COLO668 (cell line): Measurements from ENCODE around the gene SPRED3.
"Not testable (repeated sequence)": the region's sequence is repeated elsewhere in the genome, so short reads cannot be mapped to it uniquely, and the experiment has no call there.

Experiments used
- DNase-seq: peaks from one replicate; lab custom pipeline; 2025; ENCODE audit not compliant: unreplicated experiment; lab: John Stamatoyannopoulos, UW

SPRED3 gene

DNA sequence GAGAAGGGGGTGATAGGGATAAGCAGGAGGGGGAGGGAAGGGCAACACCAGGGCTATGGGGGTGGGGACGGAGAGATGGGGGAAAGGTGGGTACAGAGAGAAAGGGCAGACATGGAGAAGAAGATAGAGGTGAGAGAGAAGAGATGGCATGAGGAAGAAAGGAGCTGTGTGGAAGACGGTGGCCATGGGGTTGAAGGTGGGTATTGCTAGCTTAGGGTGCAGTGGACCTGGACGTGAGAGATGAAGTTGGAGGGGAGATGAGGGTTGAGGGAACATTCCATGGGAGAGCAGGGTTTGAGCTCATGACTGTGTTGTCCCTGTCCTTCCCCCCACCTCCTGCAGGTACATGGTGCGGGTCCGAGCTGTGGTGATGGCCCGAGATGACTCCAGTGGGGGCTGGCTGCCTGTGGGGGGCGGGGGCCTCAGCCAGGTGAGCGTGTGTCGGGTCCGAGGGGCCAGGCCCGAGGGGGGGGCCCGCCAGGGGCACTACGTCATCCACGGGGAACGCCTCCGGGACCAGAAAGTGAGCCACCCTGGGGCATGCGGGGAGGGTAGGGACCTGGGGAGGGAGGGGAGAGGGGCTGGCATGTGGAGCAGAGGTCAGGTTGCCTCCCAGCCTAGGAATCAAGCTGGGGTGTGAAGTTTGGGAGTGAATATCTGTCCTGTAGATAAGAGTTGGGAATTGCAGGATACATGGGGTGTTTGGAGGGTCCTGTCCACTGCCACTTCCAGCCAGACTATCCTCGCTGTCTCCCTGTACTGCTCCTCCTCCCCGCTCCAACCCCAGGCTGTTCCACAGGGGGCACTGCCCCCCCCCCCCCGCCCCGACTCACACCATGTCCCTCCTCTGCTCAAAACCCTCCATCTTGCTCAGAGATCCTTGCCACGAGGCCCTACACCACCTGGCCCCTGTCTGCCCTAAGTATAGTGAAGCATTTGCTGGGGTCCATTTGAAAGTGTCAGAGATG is 1.7 kb downstream of the SPRED3 start:
- DNase-seq, result no peak

DNA sequence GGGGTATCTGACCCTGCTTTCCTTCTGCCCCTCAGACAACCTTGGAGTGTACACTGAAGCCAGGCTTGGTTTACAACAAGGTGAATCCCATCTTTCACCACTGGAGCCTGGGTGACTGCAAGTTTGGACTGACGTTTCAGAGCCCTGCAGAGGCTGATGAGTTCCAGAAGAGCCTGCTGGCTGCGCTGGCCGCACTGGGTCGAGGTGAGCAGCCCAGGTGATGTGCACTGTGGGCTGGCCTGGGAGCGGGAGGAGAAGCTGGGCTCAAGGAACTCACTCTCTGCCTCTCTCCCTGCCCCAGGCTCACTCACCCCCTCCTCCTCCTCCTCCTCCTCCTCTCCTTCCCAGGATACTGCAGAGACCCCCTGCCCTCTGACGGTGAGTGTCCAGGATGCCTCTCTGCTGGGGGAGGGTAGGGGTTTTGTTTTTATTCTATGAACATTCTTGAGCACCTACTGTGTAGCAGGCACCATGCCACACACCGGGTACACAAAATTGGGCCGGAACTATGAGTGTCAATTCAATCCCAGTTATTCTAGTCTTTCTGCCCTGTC is 3.5 kb downstream of the SPRED3 start:
- no peak for DNase-seq

DNA sequence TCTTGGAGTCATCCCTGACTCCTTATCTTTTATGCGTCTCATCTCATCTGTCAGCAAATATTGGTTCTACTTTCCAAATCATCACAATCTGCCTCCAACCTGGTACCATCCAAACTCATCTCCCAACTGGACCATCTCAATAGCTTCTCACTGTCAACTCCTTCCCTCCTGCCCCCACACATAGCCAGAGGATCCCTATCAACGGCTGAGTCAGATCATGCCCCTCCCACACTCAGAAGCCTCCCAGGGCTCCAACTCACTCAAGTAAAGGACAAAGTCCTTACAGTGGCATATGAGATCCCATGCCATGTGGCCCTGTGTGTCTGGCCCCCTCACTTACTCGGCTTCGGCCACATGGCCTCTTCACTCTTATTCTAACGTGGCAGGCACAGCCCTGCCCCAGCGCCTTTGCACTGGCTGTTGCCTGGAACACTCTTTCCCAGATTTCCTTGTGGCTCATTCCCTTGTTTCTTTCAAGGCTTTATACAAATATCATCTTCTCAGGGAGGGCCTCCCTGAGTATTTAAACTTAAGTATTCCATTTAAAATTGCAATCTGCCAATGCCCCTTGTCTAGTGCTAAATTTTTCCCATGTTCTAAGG is 4.3 kb downstream of the SPRED3 start:
- no peak for DNase-seq

DNA sequence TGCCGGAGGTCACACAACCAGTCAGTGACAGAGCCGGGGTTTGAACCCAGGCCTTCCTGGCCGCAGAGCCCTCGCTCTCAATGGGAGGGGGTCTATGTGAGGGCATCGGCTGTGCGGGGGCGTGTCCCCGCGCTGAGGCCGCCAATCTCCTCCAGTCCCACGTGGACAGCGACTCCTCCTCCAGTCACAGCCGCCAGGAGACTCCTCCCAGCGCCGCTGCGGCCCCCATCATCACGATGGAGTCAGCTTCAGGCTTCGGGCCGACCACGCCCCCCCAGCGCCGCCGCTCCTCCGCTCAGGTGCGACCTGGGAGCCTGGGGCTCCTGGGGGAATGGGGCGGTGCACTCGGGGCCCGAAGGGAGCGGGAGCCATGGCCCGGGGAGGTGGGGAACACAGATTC is 6.0 kb downstream of the SPRED3 start:
- DNase-seq, result no peak

DNA sequence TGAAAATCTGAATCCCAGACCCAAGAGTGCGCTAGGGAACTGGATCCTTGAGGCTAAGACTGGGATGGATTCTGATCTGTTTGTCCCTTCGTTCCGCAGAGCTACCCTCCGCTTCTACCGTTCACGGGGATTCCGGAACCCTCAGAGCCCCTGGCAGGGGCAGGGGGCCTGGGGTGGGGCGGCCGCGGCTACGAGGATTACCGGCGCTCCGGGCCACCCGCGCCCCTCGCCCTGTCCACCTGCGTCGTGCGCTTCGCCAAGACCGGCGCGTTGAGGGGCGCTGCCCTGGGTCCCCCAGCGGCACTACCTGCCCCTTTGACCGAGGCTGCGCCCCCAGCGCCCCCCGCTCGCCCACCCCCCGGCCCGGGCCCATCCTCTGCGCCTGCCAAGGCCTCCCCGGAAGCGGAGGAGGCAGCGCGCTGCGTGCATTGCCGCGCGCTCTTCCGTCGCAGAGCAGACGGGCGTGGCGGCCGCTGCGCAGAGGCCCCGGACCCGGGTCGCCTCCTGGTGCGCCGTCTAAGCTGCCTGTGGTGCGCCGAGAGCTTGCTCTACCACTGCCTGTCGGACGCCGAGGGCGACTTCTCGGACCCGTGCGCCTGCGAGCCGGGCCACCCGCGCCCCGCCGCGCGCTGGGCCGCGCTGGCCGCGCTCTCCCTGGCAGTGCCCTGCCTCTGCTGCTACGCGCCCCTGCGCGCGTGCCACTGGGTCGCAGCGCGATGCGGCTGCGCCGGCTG is 7.1 kb downstream of the SPRED3 start:
- no peak for DNase-seq

DNA sequence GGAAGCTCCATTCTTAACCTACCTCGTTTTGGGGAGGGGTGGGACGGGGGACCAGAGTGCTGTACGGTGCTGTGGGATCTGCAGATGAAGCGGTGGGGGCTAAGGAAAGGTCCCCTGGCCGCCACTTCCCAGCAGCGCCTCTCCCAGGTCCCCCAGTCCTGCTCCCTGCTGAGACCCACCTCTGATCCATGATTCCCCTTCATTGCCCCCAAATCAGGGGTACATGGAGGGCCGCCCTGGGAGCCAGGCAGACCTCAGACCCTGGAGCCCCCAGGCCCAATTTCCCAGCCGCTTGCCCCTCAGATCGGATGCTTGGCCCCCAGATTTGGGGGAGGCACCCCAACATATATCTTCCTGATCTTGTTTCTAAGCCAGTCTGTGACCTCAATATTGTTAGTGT is 10.6 kb downstream of the SPRED3 start:
- no peak for DNase-seq

DNA sequence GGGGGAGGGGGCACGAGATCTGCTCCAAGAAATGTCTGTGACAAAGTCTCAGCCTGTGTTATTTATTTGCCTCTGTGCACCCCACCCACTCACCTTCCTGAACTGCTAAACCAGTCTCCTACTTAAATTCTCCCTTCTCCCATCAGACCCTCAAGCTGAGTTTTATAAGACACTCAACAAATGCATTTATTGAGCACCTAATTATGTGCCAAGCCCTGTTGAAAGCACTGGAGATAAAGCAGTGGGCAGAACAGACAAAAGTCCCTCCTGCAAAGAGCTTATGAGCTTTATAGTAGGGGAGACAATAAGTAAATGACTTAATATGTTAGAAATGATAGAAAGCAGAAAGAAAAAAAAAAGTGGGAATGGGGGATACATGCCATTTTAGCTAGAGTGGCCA is 11.0 kb downstream of the SPRED3 start:
- DNase-seq, result no peak

DNA sequence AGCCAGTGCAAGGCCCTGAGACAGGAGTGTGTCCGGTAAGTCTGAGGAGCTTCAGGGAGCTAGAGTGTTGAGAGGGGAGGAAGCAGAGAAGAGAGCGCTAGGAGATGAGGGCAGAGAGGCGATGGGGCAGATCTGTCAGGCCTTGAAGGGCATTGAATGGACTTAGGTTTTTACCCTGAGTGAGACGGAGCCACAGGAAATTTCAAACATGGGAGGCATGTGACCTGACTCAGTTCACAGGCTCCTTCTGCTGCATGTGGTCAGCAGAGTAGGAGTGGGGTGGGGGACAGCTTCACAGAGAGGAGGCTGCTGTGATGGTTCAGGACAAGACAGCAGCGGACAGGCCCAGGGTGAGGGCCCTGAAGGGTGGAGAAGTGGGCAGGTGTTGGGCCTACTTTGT is 11.9 kb downstream of the SPRED3 start:
- DNase-seq, result no peak

DNA sequence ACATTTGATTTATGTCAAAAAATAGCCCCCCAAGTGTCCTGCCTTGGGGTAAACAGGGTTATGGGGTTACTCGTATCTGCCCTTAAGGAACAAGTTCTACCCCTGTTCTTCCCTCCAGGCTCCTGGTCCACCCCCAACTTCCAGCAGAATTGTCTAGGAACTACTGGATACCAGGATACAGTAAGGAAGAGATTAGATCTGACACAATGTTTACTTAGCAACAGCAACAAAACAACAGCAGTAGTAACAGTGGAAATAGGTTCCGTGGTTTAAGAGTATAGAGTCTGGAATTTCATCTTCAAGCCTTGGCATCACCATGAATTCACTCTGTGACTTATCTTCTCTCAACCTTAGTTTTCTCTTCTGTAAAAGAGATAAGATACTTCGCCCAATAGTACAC is 12.7 kb downstream of the SPRED3 start:
- no peak for DNase-seq

DNA sequence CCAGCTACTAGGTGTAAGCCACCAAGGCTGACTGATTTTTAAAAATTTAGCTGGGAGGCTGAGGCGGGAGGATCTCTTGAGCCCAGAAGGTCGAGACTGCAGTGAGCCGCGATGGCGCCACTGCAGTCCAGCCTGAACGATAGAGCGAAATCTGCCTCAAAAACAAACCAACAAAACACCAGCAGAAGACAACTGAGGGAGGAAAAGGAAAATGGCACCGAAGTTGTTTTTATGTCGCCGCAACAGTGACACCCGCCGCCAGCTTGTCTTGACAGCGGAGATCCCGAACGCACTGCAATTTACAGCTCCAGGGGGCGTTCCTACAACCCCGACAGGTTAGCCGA is 14.1 kb downstream of the SPRED3 start:
- DNase-seq, result no peak

DNA sequence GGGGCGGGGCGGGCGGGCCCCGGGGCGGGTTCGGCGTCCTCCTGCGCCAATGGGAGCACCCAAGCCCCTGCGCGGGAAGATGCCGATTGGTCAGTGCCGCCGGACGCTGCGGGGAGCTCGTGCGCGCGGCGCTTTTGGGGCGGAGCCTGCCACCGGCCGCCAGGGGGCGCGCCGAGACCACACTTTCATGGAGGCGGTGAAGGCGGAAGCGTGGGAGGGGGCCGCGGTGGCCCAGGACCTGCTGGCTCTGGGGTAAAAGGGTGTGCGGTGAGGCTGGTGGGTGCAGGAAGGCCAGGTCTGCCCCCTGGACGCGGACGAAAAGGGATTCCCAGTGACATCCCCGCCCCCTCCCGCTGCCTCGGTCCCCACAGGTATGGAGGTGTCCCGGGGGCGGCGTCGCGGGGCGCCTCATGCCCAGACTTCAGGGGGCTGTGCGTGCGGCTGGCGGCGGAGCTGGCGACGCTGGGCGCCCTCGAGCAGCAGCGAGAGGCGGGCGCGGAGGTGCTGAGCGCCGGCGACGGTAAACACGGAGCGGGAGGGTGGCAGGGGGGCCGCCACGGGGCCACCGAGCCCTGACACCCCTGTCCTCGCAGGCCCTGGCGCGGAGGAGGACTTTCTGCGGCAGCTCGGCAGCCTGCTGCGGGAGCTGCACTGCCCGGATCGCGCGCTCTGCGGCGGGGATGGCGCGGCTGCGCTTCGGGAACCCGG is 14.6 kb downstream of the SPRED3 start, which contains the start of gene FAM98C:
Gene FAM98C, plus strand, starts transcription at position 127 of the 708 bp plus-strand sequence. Its CDS starts 61 bp downstream, at position 188.
- DNase-seq, result peak; percentile 97

DNA sequence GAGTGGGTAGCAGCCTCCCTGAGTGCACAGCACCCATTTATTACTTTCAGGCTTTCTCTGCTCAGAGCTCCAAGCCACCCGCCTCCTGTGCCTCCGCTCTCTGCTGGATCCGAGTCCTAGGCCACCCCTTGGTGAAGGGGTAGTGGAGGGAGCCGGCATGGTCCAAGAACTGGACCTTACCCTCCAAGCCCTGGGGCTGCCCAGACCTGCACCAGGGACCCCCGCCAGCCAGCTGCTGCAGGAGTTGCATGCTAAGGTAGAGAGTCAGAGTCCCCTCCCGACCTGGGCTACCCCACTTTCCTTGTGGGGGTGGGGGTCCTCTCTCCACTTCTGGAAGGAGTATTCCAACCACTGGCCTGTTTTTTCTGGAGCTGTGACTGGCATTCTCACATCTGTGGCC is 16.4 kb downstream of the SPRED3 start:
- DNase-seq, result no peak

DNA sequence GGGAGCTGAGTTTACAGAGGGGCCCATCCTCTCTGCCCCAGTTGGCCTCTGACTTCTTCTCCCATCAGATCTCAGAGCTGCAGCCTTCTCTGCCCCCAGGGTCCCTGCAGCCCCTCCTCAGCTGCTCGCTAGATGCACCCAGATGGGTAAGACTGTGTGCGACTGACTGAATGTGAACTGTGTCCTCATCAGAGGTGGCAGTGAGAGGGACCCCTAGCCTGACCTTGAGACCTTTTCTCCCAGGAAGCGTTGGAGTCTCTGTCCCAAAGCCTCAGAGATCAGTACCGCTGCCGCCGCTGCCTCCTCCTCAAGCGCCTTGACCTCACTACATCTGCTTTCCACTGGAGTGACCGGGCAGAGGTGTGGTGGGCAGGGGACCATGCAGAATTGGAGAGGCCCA is 16.8 kb downstream of the SPRED3 start:
- DNase-seq, result no peak

DNA sequence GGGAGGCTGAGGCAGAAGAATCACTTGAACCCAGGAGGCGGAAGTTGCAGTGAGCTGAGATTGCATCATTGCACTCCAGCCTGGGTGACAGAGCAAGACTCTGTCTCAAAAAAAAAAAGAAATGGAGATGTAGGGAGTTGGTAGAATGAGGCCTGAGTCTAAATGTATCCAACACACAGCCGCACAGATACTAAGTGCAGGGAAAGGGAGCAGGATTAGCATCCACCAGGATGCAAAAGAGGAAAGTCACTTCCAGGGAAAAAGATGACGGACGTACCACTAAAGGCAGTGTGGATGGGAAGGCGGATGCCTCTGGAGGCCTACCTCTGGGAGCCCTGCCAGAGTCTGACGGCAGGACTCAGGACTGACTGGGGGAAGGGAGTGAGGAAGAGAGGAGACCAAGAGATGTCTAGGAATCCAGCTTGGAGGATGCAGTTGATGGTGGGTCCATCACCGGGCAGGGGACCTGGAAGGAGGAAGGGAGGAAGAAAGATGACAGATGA is 21.2 kb downstream of the SPRED3 start:
- no peak for DNase-seq

DNA sequence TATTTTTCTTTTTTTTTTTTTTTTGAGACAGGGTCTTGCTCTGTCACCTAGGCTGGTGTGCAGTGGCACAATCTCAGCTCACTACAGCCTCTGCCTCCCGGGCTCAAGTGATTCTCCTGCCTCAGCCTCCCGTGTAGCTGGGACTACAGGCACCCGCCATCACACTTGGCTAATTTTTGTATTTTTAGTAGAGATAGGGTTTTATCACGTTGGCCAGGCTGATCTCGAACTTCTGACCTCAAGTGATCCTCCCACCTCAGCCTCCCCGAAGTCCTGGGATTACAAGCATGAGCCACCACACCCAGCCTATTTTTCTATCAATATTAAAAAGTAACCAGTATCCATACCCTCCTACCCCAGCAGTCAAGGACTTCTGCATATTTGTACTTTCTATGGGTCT is 21.9 kb downstream of the SPRED3 start:
- DNase-seq, result not testable (repeated sequence)

DNA sequence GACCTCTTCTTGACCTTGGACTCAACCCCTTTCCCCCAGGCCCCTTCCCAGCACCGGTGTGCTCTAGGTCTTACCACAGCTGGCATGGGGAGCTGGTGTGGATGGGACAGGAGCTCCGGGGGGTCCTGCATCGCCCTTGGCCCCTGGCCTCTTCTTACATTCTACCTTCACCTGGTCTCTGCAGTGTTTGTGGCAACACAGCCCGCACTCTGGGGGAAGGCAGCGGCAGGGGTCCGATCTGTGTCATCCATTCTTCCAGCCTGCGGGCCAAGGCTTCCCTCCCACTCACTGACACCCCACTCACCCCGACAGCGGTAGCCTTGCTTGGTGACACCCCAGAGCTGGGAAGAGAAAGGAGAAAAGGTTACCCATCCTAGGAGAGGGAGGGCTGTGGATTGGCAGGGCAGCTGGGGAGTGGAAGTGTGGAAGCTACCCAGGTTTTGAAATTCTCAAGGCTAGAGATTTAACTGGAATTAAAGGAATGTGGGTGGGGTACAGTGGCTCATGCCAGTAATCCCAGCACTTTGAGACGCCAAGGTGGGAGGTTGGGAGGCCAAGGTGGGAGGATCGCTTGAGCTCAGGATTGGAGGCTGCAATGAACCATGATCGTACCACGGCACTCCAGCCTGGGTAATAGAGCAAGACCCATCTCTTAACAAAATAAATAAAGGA is 22.7 kb downstream of the SPRED3 start:
- no peak for DNase-seq

DNA sequence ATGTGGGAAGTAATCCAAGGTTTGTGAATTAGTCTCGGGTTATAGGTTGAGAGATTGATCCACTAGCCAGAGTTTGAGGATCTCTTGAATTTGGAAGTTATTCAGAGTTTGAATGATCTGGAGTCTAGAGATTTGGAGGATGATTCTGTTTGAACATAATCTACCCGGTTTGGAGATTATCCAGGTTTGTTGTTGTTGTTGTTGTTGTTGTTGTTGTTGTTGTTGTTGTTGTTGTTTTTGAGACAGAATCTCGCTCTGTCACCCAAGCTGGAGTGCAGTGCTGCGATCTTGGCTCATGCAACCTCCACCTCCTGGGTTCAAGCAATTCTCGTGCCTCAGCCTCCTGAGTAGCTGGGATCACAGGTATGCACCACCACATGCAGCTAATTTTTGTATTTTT is 23.4 kb downstream of the SPRED3 start:
- not testable (repeated sequence) for DNase-seq

DNA sequence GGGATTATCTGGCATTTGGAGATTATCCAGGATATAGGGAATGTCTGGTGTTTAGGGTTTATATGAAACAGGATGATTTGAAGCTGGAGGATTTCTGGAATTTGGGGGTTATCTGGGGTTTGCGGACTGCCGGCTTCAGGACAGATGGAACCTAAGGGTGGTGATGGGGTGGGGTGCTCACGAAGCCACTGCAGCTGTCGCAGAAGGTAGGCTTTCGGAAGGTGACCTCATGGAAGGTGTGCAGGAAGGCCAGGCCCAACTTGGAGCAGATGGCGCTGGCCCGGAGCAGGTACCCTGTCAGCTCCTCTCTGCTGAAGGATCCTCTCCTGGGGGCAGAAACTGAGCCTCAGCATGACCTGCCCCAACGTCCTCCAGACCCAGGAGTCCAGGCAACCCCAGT is 24.0 kb downstream of the SPRED3 start:
- no peak for DNase-seq

DNA sequence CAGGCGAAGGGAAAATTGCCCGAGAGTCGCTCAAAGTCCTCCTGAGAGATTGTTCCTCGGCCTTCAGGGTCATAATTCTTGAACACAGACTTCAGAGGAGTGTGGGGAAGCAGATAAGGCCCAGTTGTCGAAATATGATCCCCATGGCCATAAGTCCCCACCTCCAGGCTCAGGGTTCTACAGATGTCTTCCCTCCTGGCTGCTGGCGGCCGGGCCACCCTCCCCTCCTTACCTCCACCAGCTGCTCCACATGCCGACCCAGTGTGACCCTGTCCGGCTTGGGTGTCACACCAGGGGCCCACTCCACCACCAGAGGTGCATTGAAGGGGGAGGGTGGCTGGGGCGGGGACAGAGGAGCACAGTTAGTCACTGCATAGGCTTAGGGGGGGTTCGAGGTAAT is 24.5 kb downstream of the SPRED3 start:
- DNase-seq, result no peak

DNA sequence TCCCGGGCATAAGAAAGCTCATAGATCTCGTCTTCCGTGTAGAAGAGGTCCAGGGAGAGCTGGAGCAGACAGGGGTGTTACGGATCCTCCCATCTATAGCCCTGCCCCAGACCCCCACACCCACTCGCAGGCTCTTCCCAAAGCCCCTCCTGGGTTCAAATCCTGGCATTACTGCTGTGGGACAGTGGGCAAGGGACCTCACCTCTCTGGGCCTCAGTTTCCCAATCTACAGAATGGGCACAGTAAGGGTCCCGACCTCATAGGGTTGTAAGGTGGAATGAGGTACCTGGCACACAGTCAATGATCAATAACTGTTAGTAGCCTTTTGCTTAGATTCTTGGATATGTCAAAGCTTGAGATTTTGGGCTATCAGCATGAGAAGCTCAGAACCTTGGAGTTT is 24.9 kb downstream of the SPRED3 start:
- no peak for DNase-seq
